22Rv1 (cell line): ENCODE data around the gene ZNF318.

ENCODE experiments used
- H3K27ac ChIP-seq: fragments of 450-650 bp; 2 replicates; pipeline ENCODE4 v1.5.1; 2017
- ZFX ChIP-seq: fragments of 450-650 bp; IDR thresholded peaks from 2 replicates; pipeline ENCODE4 v1.6.1; 2017; ENCODE audit warnings: antibody characterized with exemption, borderline replicate concordance
- TF ChIP-seq, protein P1 (sequence below): fragments of 450-650 bp; IDR thresholded peaks from 2 replicates; pipeline ENCODE4 v1.5.1; 2017; ENCODE audit warnings: mild to moderate bottlenecking

ZNF318 gene

DNA sequence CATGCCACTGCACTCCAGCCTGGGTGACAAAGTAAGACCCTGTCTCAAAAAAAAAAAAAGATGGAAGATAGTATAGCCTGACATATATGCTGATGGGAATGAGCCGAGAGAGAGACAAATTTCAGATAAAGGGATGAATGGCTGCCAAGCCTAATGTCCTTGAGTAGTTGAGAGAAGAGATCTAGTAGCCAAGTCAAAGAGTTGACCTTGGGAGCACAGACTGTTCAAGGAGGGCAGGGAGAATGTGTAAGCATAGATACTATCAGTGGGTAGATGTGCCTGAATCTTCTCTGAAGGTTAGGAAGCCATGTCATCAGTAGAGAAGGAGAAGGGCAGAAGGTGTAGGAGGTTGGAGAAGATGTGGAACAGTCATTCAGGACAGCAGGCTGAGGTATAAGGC, 37.8 kb upstream of the ZNF318 start:
- TF ChIP-seq, protein P1, sequence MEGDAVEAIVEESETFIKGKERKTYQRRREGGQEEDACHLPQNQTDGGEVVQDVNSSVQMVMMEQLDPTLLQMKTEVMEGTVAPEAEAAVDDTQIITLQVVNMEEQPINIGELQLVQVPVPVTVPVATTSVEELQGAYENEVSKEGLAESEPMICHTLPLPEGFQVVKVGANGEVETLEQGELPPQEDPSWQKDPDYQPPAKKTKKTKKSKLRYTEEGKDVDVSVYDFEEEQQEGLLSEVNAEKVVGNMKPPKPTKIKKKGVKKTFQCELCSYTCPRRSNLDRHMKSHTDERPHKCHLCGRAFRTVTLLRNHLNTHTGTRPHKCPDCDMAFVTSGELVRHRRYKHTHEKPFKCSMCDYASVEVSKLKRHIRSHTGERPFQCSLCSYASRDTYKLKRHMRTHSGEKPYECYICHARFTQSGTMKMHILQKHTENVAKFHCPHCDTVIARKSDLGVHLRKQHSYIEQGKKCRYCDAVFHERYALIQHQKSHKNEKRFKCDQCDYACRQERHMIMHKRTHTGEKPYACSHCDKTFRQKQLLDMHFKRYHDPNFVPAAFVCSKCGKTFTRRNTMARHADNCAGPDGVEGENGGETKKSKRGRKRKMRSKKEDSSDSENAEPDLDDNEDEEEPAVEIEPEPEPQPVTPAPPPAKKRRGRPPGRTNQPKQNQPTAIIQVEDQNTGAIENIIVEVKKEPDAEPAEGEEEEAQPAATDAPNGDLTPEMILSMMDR, result no peak
- TF ChIP-seq ZFX, result no peak
- H3K27ac ChIP-seq, result no peak overlapping the region

DNA sequence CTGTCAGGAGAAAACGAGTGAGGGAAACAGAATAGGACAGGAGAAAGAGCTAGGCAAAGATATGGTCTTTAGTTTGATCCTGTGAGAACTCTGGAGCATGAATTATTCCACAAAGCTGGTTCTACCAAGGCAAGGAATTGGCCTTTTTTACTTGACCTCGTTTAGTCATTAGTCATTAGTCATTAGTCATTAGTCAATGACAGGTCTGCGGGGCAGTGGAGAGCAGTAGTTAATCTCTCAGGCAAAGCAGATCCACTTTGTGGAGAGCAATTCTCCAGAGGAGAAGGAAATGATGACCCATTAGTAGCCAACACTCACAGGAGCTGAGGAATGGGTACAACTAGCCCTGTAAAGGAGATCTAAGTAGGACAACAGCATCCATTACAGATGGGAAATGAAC, 35.9 kb upstream of the ZNF318 start:
- TF ChIP-seq ZFX, result no peak
- TF ChIP-seq, protein P1, result no peak
- H3K27ac ChIP-seq, result no peak overlapping the region

DNA sequence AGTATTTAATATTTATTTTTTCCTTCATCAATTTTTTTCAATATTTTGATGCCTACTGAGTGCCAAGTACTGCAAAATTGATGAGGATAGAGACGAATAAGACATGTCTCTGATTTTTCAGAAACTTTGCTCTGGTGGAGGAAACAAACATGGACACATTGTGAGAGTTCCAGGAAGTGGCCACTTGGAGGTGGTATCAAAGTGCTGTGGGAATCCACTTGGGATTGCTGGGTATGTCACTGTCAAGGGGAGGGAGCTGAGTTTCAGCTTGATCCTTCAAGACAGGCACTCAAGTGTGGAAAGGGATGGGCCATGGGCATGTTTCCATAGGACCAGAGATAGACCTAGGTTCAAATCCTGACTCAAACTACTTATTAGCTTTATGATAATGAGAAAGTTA, 33.4 kb upstream of the ZNF318 start:
- H3K27ac ChIP-seq, result no peak overlapping the region
- TF ChIP-seq, protein P1, result no peak
- TF ChIP-seq ZFX, result no peak

DNA sequence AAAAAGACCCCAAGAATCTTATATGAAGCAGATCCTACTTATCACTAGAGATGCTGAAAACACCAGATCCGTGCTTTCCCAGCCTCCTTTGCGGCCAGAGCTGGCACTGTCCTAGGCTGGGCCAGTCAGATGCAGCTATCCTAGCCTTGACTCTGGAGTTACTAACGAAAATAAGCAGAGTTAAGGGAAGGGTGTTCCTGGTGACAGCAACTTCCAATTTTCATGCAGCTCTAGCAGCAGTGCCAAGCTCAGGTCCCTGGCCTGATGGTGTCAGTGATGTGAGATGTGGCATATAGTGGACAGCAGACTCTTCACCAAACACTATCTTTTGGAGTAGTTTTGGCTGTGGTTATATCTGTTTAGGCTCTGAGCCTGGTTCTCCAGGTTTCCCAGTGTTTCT, 32.3 kb upstream of the ZNF318 start:
- TF ChIP-seq ZFX, result no peak
- TF ChIP-seq, protein P1, result no peak
- H3K27ac ChIP-seq, result no peak overlapping the region

DNA sequence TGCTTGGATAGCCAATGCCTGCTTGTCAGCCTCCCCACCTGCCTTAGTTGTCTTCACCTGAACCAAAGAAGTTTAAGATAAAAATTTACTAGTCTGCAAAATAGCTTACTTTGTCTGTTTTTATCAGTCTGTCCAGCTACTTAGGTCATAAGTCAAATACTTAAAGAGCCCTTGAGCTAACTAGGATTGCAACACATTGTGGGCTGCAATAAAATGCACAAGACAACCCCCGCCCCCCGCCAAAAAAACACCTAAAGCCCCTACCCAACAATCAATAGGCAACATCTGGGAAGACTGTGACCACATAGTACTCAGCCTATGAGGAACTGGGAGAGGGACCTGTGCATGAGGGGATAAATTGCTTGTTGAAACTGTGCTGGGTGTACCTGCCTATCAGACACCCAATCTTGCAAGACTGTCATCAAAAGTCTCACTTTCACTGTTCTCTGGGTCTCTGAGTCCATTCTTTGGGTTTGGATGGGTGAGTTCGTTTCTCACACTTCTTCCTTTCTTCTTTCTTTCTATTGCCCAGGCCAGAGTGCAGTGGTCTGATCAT, 30.6 kb upstream of the ZNF318 start:
- no peak overlapping the region for H3K27ac ChIP-seq
- TF ChIP-seq, protein P1, result no peak
- no peak for TF ChIP-seq ZFX

DNA sequence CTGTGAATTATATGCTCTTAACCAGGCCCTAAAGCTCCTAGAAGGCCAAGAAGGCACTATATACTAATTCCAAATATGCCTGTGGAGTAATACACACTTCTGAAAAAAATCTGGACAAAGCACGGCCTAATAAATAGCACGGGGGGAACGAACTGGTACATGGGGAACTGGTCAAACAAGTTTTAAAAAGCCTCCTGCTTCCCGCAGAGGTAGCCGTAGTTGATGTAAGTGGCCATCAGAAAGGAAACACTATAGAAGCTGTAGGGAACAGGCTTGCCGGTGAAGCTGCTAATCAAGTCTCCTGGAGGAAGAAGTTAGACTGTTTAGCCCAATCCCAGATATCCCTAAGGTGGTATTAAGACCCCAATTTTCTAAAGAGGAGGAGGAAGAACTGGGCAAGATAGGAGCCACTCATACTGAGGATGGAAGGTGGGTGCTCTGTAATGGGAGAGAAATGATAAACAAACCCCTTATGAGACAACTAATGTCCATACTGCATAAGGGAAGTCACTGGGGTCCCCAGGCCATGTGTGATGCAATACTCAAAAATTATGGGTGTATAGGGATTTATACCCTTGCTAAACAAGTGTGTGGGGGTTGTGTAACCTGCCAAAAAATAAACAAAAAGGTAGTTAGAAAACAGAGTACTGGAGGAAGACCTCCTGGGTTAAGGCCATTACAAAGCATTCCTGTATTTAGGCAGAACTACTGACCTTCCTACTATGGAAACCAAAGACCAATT, 27.1 kb upstream of the ZNF318 start:
- H3K27ac ChIP-seq, result no peak overlapping the region
- no peak for TF ChIP-seq ZFX

DNA sequence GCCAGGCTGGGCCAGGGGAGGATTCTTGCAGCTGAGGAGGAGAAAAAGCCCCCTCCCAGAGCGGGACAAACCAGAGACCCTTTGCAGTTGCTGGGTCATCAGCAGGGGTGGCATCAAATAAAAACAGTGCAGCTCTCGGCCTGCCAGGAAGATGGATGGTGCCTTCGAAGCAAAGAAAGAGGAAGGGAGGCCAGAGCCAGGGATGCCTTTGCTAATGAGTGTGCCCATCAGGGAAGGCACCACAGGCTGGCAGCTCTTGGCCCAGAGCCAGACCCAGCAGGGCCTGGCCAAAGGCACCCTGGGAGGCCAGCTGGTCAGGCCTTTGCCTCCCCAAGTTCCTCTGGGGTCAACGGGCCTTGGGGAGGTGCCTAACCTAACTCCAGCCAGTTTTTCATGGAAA, 26.3 kb upstream of the ZNF318 start:
- H3K27ac ChIP-seq, result no peak overlapping the region
- TF ChIP-seq, protein P1, result no peak
- TF ChIP-seq ZFX, result no peak
